Left forelimb (tissue), 1 donor: Measurements from ENCODE around the gene CHD5.

ENCODE experiments used
- DNase-seq: peaks from one replicate; pipeline ENCODE4 v3.0.0-alpha.2; 2018; ENCODE audit warnings: low spot score

The CHD5 gene

DNA sequence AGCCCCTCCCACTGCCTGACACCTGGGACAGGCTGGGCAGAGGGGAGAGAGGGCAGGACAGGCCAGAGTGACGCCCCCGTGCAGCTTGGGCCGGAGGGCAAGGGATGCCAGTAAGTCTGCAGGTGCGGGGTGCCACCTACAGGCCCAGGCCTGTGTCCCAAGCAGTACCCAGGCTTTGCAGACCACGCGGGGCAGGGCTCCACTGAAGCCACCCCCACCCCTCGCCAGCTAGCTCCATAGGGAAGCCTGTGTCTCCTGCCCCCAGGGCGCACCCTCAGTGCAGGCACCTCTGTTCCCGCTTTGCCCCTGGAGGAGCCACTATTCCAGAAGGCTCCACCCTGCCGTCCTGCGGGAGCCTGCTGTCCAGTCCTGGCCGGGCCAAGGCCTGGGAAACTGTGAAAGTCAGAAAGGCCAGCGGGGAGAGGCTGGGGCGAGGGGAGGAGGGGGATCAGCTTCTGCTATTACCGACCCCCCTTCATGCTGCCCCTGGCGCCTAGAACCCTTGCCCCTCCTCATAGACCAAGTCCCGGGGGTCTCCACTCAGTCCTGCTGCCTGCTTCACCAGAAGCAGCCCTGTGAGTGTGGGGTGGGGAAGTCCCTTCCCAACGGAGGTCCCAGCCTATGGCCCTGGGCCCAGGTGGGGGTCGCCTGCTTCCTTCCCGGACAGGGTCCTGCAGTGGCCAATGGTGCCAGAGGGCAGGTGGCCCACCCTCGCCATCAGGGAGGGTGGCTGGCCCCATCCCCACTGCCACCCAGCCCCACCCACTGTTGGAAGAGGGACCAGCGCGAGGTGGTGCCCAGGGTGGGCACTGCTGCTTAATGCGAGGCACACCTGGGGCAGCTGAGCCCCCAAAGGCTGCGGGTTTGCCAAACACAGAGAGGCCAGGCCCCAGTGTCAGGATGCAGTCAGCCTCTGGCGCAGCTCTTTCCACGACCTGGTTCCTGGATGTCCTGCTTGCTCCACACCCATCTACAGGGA lies 80.0 kb downstream of the CHD5 start:
- no peak for DNase-seq

- no peak for DNase-seq
Observed at GRCh38 chr1:6099297-6099696, 80.8 kb downstream of the CHD5 start.

DNA sequence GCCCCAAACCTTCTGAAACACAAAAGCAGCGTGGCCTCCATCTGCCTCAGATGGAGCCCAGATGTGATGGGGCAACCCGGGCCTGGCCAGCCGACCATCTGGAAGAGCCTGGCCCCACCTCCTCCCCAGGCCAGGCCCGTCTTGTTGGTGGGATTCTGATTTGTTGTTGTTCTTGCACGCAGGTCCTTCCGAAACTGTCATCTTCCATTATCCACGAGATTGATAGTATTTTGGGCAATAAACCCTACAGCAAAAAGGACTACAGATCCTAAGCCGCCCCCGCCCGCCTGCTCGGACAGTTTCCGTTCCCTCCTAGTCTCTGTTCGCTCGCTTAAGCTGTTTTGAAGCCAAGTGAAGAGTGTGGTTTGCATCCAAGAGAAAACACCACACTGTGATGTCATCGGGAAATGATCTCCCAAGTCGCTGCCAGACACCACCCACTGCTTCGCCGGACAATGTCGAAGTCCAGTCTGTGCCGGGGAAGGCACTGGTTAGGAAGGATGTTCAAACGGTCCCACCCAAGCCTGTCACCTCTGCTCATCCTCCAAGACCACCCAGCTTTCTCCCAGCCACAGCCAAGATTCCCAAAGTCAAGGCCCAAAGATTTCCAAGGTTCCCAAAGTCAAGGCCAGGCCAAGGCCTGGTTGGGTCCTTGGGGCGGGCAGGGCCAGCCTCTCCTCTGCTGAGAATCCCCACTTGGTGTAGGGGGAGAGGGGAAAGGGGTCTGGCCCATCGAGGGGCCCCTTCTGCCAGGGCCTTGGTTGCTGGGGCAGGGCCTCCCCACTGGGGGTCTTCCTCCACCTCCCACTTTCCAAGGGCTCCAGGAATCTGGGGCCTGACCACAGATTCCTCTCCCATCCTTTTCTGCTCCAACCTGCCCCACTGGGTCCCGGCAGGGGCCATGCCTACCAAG lies 81.6 kb downstream of the CHD5 start:
- DNase-seq = no peak

DNA sequence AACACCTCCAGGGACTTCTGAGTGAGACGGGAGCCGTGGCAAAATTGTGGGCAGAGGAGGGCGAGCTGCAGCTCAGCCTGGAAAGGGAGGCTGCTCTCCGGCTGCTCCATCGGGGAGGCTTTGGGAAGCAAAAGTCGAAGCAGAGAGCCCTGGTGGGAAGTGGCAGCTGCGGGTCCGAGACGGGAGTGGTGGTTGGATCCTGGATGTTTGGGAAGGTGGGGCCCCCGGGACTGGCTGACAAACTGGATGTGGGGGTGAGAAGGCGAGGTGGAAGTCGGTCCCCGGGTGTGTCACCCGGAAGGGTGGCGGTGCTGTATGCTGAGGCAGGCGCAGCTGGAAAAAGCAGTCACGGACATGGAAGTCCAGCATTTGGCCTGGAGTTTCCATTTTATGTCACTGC lies 82.3 kb downstream of the CHD5 start:
- DNase-seq = no peak

DNA sequence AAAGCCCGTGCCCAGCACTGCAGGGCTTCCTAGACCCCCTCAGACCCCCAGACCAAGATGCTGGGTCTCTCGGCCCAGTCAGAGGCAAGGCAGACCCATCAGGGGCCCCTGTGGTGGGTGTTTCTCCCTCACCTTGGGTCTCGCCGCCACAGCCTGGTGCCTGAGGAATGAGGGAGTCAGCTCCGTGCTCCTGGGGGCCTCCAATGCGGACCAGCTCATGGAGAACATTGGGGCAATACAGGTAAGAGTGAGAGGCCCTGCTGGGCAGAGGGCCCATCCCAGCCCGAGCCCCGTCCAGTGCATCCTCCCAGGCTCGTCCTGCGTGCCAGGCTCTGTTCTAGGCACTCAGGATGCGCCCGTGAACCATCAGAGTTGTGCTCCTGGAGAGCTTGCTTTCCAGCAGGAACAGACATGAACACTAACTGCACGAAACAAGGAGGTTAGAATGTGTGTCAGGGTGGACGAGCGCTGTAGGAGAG lies 83.0 kb downstream of the CHD5 start:
- DNase-seq = no peak

DNA sequence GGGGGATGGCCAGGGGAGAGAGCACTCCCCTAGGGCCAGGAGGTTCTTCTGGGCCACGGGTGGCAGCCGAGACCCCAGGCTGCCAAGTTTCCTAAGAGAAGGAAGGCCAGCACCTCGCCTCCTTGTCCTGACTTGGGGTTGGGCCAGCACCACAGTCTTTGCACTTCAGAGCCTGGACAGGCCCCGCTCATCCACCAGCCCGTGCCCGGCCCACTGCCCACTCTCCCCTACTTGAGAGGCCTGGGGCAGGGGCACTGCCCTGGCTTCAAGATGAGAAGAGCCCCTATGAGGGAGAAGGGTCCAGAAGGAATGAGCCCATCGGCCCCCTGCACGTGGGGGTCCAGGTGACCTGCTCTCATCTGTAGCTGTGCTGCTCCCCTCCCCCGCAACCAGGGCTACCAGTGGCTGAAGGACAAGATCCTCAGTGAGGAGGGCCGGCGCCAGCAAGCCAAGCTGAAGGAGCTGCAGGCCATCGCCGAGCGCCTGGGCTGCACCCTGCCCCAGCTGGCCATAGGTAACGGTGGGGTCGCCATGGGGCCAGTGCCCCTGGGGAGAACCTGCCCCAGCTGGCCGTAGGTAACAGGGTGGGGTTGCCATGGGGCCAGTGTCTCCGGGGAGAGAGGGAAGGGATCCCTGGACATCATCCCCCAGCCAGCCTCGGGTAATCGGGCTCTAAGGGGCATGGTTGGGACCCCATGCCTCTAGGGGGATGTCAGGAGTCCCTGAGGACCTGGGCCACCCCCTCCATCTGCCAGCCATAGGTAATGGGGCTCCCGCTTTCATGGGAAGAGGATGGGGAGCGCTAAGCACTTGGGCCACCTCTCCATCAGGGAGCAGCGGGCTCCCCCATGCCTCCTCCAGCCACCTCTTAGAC lies 83.6 kb downstream of the CHD5 start:
- DNase-seq = no peak

- DNase-seq = no peak
Observed at GRCh38 chr1:6095511-6096242, 84.4 kb downstream of the CHD5 start.

DNA sequence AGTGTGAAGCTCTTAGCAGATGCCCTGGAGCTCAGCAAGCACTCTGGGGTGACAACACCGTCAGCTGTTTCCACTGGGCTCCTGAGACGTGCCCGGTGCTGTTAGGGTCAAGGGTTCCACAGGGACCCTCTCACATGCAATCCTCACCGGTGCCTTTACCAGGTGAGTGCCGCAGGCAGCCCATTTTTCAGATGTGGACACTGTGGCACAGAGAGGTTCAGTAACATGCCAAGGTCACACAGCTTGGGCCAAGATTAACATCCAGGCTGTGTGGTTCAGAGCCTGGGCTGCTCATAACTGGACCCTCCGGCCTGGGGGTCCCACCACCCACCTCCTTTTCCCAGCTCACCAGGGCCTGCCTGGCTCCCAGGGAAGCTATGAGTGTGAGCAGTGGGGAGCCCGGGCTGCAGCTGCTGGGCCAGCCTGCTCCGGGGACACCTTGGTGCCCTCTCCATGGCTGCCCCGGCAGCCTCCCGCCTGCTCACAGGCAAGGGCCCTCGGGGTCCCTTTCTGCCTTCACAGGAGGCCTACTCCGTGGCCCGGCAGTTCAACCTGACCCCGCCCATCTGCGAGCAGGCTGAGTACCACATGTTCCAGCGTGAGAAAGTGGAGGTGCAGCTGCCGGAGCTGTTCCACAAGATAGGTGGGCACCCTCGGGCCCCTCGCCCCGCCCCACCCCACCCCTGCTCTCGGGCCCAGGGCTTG lies 85.2 kb downstream of the CHD5 start:
- DNase-seq = no peak

- no peak for DNase-seq
Observed at GRCh38 chr1:6094246-6094645, 85.9 kb downstream of the CHD5 start.

DNA sequence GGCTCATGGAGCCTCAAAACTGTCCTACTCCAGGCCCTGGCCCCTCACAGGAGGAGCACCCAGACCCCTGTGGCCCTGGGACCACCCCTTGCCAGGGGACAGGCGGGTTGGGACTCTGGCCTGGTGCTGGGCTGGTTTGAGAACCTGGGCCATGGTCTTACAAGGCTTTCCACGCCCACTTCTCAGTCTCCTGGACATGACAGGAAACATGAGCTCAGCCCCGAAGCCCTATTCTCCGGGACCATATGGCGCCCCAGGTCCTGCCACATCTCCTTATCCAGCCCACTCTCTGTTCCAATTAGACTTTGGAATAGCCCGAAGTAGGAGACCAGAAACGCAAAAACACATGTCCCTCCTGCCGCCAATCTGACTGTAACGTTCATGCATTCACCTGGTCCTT lies 86.5 kb downstream of the CHD5 start:
- DNase-seq = no peak

DNA sequence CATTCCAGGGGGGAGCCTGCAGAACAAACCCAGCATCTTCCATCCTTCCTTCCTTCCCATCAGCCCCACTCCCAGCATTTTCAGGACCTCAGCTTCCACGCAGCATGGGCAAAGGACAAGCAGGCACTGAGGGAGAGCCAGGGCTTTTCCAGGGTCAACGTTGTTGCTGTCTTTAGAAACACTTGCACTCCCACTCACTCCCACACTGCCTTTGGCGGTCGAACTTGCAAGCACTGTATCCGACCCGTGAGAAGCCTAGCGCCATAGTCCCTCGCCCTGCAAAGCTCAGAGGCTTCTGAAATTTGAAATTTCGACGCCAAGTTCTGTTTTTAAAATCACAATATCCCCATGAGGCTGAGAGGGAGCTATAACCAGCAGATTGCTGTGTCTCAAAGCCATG lies 87.0 kb downstream of the CHD5 start:
- no peak for DNase-seq

- no peak for DNase-seq
Observed at GRCh38 chr1:6092211-6092610, 87.9 kb downstream of the CHD5 start.

DNA sequence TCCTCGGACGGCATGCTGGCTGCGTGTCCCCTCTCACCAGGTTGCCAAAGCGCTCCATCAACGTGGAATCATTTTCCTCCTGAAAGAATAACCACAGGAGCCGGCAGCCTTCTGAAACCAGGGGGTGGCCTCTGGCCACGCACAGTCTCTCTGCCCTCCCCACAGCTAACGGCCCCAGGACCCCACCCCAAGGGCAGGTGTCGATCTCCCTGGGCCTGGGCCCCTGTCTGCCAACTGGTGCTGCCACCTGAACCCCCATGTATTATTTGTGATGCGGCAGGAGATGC lies 88.4 kb downstream of the CHD5 start:
- no peak for DNase-seq

GRCh38 chr1:6090996-6091822 lies 88.9 kb downstream of the CHD5 start:
- DNase-seq = no peak

GRCh38 chr1:6090288-6090687 lies 89.8 kb downstream of the CHD5 start:
- no peak for DNase-seq

- DNase-seq = no peak
Observed at GRCh38 chr1:6088956-6089355, 91.2 kb downstream of the CHD5 start.

- DNase-seq = no peak
Observed at GRCh38 chr1:6087958-6088357, 92.2 kb downstream of the CHD5 start.

DNA sequence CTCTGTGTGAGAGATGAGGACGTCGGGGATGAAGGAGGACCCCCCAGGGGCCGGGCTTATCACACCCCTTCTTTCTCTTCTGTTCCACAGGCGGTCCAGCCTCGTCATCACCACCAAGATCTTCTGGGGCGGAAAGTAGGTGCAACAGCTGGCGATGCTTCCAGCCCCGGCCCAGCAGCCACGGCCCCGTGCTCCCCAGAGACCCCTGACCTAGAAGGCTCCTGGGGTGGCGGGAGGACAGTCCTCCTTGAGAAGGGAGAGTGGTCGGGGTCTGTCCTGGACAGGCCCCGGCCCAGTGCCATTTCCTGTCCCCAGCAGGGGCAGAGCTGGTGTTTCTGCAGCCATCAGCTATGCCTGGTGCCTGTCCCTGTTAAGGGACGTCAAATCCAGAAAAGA lies 92.7 kb downstream of the CHD5 start:
- no peak for DNase-seq

DNA sequence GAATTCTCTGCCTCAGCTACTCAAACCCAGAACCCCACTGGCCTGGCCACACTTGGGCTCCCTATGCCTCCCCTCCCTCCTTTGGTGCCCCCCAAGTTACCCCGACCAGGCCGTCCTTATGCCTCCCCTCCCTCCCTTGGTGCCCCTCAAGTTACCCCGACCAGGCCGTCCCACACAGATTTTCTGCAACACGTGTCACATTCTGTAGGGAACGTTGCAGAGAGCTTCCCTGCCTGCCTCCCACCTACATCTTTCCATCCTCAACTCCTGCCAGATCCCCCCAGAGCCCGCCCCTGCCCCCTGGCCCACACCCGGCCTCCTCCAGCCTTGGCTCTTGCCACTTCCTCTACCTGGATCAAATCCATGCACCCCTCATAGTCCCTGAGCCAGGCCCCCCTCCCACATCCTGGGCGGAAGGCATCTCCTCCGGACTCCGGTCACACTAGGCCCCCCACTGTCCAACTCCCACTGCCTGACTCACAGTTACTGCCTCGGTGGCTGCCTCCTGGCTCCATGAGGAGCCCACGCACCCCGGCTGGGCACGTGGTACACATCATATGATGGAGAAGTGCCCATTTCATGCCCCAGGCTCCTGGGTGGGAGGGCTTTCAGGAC lies 93.3 kb downstream of the CHD5 start:
- DNase-seq = no peak
